SH-SY5Y (cell line): ENCODE results near the gene SNX22.

Source experiments
- GATA2 ChIP-seq: IDR thresholded peaks from 2 replicates; pipeline ENCODE4 v1.6.1; 2011; ENCODE audit warnings: mild to moderate bottlenecking, low read depth, low read length
- GATA3 ChIP-seq: IDR thresholded peaks from 2 replicates; pipeline ENCODE4 v1.6.1; 2011; ENCODE audit warnings: low read depth, mild to moderate bottlenecking, low read length, moderate library complexity

DNA sequence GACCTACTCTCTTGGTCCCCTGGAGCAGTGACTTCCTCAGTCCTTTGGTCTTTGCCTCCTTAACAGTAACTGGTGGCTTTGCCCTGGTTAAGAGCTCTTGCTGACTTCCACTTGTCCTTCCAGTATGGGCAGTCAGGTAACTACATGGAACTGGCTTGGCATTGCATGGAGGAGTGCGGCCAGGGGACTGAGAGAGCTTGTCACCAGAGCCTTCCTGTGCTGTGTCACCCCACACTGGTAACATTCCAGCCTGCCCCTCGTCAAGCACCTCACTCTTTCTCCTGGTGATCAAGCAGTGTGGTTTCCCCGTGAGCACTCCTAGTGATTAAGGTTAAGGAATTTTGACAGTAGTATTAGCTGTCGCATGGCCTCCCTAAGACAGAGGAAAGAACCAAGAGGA is 19.3 kb upstream of the SNX22 start:
- TF ChIP-seq GATA3, result no peak
- TF ChIP-seq GATA2, result no peak
